Gastrocnemius medialis (tissue), 4 donors: ENCODE results near the gene ZNF804B. TPM values are rescaled to one million over a fixed set of nuclear protein-coding genes. Genes with fewer than 3 reads are reported as not detected.

Source experiments
- ATAC-seq, 2 donors: fragments of 150-250 bp; one replicate each; pipeline ENCODE4 v1.9.1; 2016
- DNase-seq, 2 donors: peaks; one replicate each; pipeline ENCODE4 v3.0.0-alpha.2; 2019
- H3K27ac ChIP-seq, 4 donors: fragments of 200-600 bp; sonication (generic); 1 replicate in 1 of 4; 2 replicates in 3 of 4; pipeline ENCODE4 v1.5.1; 2016 to 2018; ENCODE audit warnings: mild to moderate bottlenecking in 2 of 4, moderate library complexity in 1 of 4
- H3K27me3 ChIP-seq, 3 donors: fragments of 200-600 bp; sonication (generic) in 2 of 3; 1 replicate in 1 of 3; 2 replicates in 2 of 3; pipeline versions ENCODE4 v1.5.1 to v1.6.0; 2016 to 2019; ENCODE audit warnings: mild to moderate bottlenecking in 1 of 3, moderate library complexity in 1 of 3
- H3K36me3 ChIP-seq, 2 donors: fragments of 200-600 bp; sonication (generic) in 1 of 2; one replicate each; pipeline ENCODE4 v1.5.1; 2017 to 2018
- H3K4me1 ChIP-seq, 2 donors: fragments of 200-600 bp; sonication (generic) in 1 of 2; one replicate each; pipeline ENCODE4 v1.5.1; 2016 to 2017; ENCODE audit warnings: mild to moderate bottlenecking in 2 of 2
- H3K4me3 ChIP-seq, 4 donors: fragments of 200-600 bp; sonication (generic) in 3 of 4; 1 replicate in 1 of 4; 2 replicates in 3 of 4; pipeline ENCODE4 v1.5.1; 2016 to 2019; ENCODE audit warnings: mild to moderate bottlenecking in 2 of 4
- H3K9me3 ChIP-seq, 3 donors: fragments of 200-600 bp; sonication (generic) in 2 of 3; 1 replicate in 1 of 3; 2 replicates in 2 of 3; pipeline ENCODE4 v1.5.1; 2016 to 2019
- CTCF ChIP-seq, 5 experiments: fragments of 450-650 bp in 3 of 5; fragments of 200-600 bp in 2 of 5; sonication (generic) in 2 of 5; IDR thresholded peaks in 4 of 5; conservative IDR thresholded peaks in 1 of 5; 1 replicate in 4 of 5; 2 replicates in 1 of 5; pipeline ENCODE4 v1.5.1; 2016 to 2019; ENCODE audit warnings: antibody characterized with exemption in 5 of 5, mild to moderate bottlenecking in 3 of 5, moderate library complexity in 3 of 5
- POLR2A ChIP-seq, 2 donors: fragments of 450-650 bp; IDR thresholded peaks; one replicate each; pipeline ENCODE4 v1.6.1; 2017; ENCODE audit warnings: antibody characterized with exemption in 2 of 2, mild to moderate bottlenecking in 2 of 2, moderate library complexity in 2 of 2
- in situ Hi-C, 4 donors: fragments of 200-750 bp; cut with MboI; loops; one replicate each; pipeline versions ENCODE4 v1.15.0 to v1.8.0; 2017; ENCODE audit warnings: low sequenced_read_pairs in 4 of 4
- intact Hi-C: fragments of 100-400 bp; cut with DNase I; formaldehyde crosslinking; loops from one replicate; pipeline ENCODE4 v1.15.1; 2023; ENCODE audit warnings: low total_unique reads
- total RNA-seq, 4 donors: library from RNA; depleted of rRNA; stranded (reverse); fragments of >200 nt; gene quantifications; one replicate each; pipeline versions ENCODE4 v1.1.0 to v1.2.3, GENCODE V29; 2016

The ZNF804B gene
- total RNA-seq, 4 donors from 2014 or later, result not detected

- no peak overlapping the region for H3K4me3 ChIP-seq
- no peak for ATAC-seq
- in situ Hi-C loops, result no loop called here
- TF ChIP-seq CTCF (IDR thresholded peaks at IDR 0.05 in 4 of 5, conservative IDR thresholded peaks at IDR 0.05 in 1 of 5) (no peak), POLR2A (IDR thresholded peaks at IDR 0.05) (no peak)
- H3K27me3 ChIP-seq, result no peaks in the 10 kb centered on the region
- no peak for DNase-seq
- no peaks in the 10 kb centered on the region for H3K36me3 ChIP-seq
- no peaks in the 10 kb centered on the region for H3K9me3 ChIP-seq
- intact Hi-C loops, result no loop called here
- no peaks in the 10 kb centered on the region for H3K4me1 ChIP-seq
- H3K27ac ChIP-seq, result no peak overlapping the region
Measured at GRCh38 chr7:89054361-89054760, 294.9 kb downstream of the ZNF804B start.

- Histone ChIP-seq H3K27ac (no peak overlapping the region), H3K27me3 (no peaks in the 10 kb centered on the region), H3K4me3 (no peak overlapping the region), H3K36me3 (no peaks in the 10 kb centered on the region), H3K9me3 (no peaks in the 10 kb centered on the region), H3K4me1 (no peaks in the 10 kb centered on the region)
- no peak for DNase-seq
- TF ChIP-seq CTCF (IDR thresholded peaks at IDR 0.05 in 4 of 5, conservative IDR thresholded peaks at IDR 0.05 in 1 of 5), result no peak
- TF ChIP-seq POLR2A (IDR thresholded peaks at IDR 0.05), result no peak
- intact Hi-C loops (no loop called here), in situ Hi-C loops (no loop called here)
- no peak for ATAC-seq
Measured at GRCh38 chr7:89060234-89060633, 300.7 kb downstream of the ZNF804B start.

- no peaks in the 10 kb centered on the region for H3K4me1 ChIP-seq
- no peaks in the 10 kb centered on the region for H3K9me3 ChIP-seq
- TF ChIP-seq POLR2A (IDR thresholded peaks at IDR 0.05) (no peak), CTCF (IDR thresholded peaks at IDR 0.05 in 4 of 5, conservative IDR thresholded peaks at IDR 0.05 in 1 of 5) (no peak)
- intact Hi-C loops (no loop called here), in situ Hi-C loops (no loop called here)
- no peak overlapping the region for H3K27ac ChIP-seq
- DNase-seq (no peak), ATAC-seq (no peak)
- H3K4me3 ChIP-seq, result no peak overlapping the region
- H3K27me3 ChIP-seq, result no peaks in the 10 kb centered on the region
- no peaks in the 10 kb centered on the region for H3K36me3 ChIP-seq
Measured at GRCh38 chr7:89064831-89065230, 305.3 kb downstream of the ZNF804B start.

GRCh38 chr7:89067048-89067447, 307.5 kb downstream of the ZNF804B start:
- Histone ChIP-seq H3K4me3 (no peak overlapping the region), H3K36me3 (no peaks in the 10 kb centered on the region), H3K27ac (no peak overlapping the region), H3K27me3 (no peaks in the 10 kb centered on the region), H3K4me1 (no peaks in the 10 kb centered on the region), H3K9me3 (no peaks in the 10 kb centered on the region)
- TF ChIP-seq POLR2A (IDR thresholded peaks at IDR 0.05), result no peak
- no peak for TF ChIP-seq CTCF (IDR thresholded peaks at IDR 0.05 in 4 of 5, conservative IDR thresholded peaks at IDR 0.05 in 1 of 5)
- in situ Hi-C loops (no loop called here), intact Hi-C loops (no loop called here)
- DNase-seq (no peak), ATAC-seq (no peak)

GRCh38 chr7:89072081-89072480, 312.6 kb downstream of the ZNF804B start:
- ATAC-seq (no peak), DNase-seq (no peak)
- intact Hi-C loops, result no loop called here
- H3K27ac ChIP-seq, result no peak overlapping the region
- TF ChIP-seq POLR2A (IDR thresholded peaks at IDR 0.05) (no peak), CTCF (IDR thresholded peaks at IDR 0.05 in 4 of 5, conservative IDR thresholded peaks at IDR 0.05 in 1 of 5) (no peak)
- no peak overlapping the region for H3K4me3 ChIP-seq
- H3K9me3 ChIP-seq, result no peaks in the 10 kb centered on the region
- no peaks in the 10 kb centered on the region for H3K4me1 ChIP-seq
- no peaks in the 10 kb centered on the region for H3K27me3 ChIP-seq
- no peaks in the 10 kb centered on the region for H3K36me3 ChIP-seq
- in situ Hi-C loops, result no loop called here
